Measurements from ENCODE around the gene HBS1L.

- TF ChIP-seq CTCF (IDR thresholded peaks at IDR 0.05) = no peak
- TF ChIP-seq POLR2A (IDR thresholded peaks at IDR 0.05) = no peak
- no peak for TF ChIP-seq EP300 (IDR thresholded peaks at IDR 0.05)
Measured at GRCh38 chr6:134964451-134965203, 90.0 kb downstream of the HBS1L start.

Measured in tibial nerve (tissue), 4 donors.